Uterus (tissue), 2 donors: ENCODE measurements around the gene MAPK10.

ENCODE experiments used
- CTCF ChIP-seq, 4 experiments: fragments of 200-600 bp in 2 of 4; fragments of 450-650 bp in 2 of 4; sonication (generic) in 2 of 4; IDR thresholded peaks; one replicate each; pipeline ENCODE4 v1.5.1; 2016 to 2019; ENCODE audit warnings: antibody characterized with exemption in 4 of 4, mild to moderate bottlenecking in 2 of 4, moderate library complexity in 1 of 4
- POLR2A ChIP-seq, 2 donors: fragments of 450-650 bp; IDR thresholded peaks; one replicate each; pipeline ENCODE4 v1.6.1; 2016; ENCODE audit warnings: antibody characterized with exemption in 2 of 2, mild to moderate bottlenecking in 1 of 2, moderate library complexity in 1 of 2

GRCh38 chr4:86001591-86001990 is 358.3 kb downstream of the MAPK10 start:
- TF ChIP-seq CTCF (IDR thresholded peaks at IDR 0.05) (no peak), POLR2A (IDR thresholded peaks at IDR 0.05) (no peak)
